Left colon (tissue), 2 donors: ENCODE measurements around the gene ITGA11. TPM values are rescaled to one million over a fixed set of nuclear protein-coding genes. Genes with fewer than 3 reads are reported as not detected.

Experiments
- ATAC-seq: fragments of 200-7000 bp; cut with Tn5 transposase; one replicate; pipeline ENCODE4 v1.9.1; 2020; ENCODE audit warnings: mild to moderate bottlenecking, moderate library complexity
- DNase-seq, 2 donors: peaks; one replicate each; pipeline ENCODE4 v3.0.0-alpha.2; 2020
- intact Hi-C, 2 donors: fragments of 100-400 bp; cut with DNase I in 1 of 2; cut with micrococcal nuclease in 1 of 2; formaldehyde crosslinking; loops; one replicate each; pipeline versions ENCODE4 v1.11.2 to v1.14.0; 2022; cut with DNase I, micrococcal nuclease
- total RNA-seq, 2 donors: library from RNA; stranded (reverse); fragmentation: NEBNext Ultra II Directional; extraction: Animal tissue kit (Norgen Biotek cat#: 25700); gene quantifications; one replicate each; pipeline ENCODE4 v1.2.1, GENCODE V29; 2021
- donor health status: DM: no; HTN: no; CAD: no.
- donor health status: DM: yes; HTN: yes; CAD: no.

Gene ITGA11
- total RNA-seq, 2 donors from 2014 or later: 1.4 to 2.4 TPM

- no peak for ATAC-seq
- no peak for DNase-seq
- intact Hi-C loops: no loop called here
Observed at GRCh38 chr15:68276668-68277067, 155.3 kb downstream of the ITGA11 start.

GRCh38 chr15:68275165-68275746 is 156.7 kb downstream of the ITGA11 start:
- intact Hi-C loops: no loop called here
- ATAC-seq (no peak), DNase-seq (no peak)

GRCh38 chr15:68274201-68274848 is 157.6 kb downstream of the ITGA11 start:
- DNase-seq (no peak), ATAC-seq (no peak)
- intact Hi-C loops: no loop called here

GRCh38 chr15:68272721-68273271 is 159.2 kb downstream of the ITGA11 start:
- ATAC-seq: no peak
- no peak for DNase-seq
- intact Hi-C loops: no loop called here

- ATAC-seq: no peak
Observed at GRCh38 chr15:68271854-68272471, 160.0 kb downstream of the ITGA11 start.

GRCh38 chr15:68268405-68268804 is 163.6 kb downstream of the ITGA11 start:
- DNase-seq: no peak
- no peak for ATAC-seq
- intact Hi-C loops: no loop called here

More at GRCh38 chr15:68271854-68272471, 160.0 kb downstream of the ITGA11 start:
- no peak for DNase-seq
- intact Hi-C loops: no loop called here

GRCh38 chr15:68265674-68266073 is 166.3 kb downstream of the ITGA11 start:
- ATAC-seq (no peak), DNase-seq (no peak)
- intact Hi-C loops: no loop called here

- ATAC-seq: no peak
Observed at GRCh38 chr15:68265081-68265480, 166.9 kb downstream of the ITGA11 start.

GRCh38 chr15:68264282-68264681 is 167.7 kb downstream of the ITGA11 start:
- no peak for ATAC-seq

More at GRCh38 chr15:68265081-68265480, 166.9 kb downstream of the ITGA11 start:
- intact Hi-C loops: no loop called here
- no peak for DNase-seq

GRCh38 chr15:68262514-68263356 is 169.2 kb downstream of the ITGA11 start:
- DNase-seq: no peak
- intact Hi-C loops: no loop called here
- no peak for ATAC-seq

More at GRCh38 chr15:68264282-68264681, 167.7 kb downstream of the ITGA11 start:
- intact Hi-C loops: no loop called here
- DNase-seq: no peak

GRCh38 chr15:68261980-68262379 is 170.0 kb downstream of the ITGA11 start:
- ATAC-seq (no peak), DNase-seq (no peak)
- intact Hi-C loops: no loop called here

- intact Hi-C loops: no loop called here
- ATAC-seq (no peak), DNase-seq (no peak)
Observed at GRCh38 chr15:68261241-68261640, 170.7 kb downstream of the ITGA11 start.

- ATAC-seq (no peak), DNase-seq (no peak)
- intact Hi-C loops: loop anchor here in 1 of 2 donors (10.0 kb wide), 1 partner anchor 125 kb away; no protein-coding TSS in a partner anchor
Observed at GRCh38 chr15:68259883-68260282, 172.1 kb downstream of the ITGA11 start.

- intact Hi-C loops: loop anchor here in 1 of 2 donors (10.0 kb wide), 1 partner anchor 126 kb away; no protein-coding TSS in a partner anchor
- ATAC-seq: no peak
- no peak for DNase-seq
Observed at GRCh38 chr15:68258692-68259091, 173.3 kb downstream of the ITGA11 start.

- ATAC-seq: peak; percentile 97
- peak; percentile 89 for DNase-seq
- intact Hi-C loops: loop anchor here in 1 of 2 donors (10.0 kb wide), 1 partner anchor 128 kb away; no protein-coding TSS in a partner anchor
Observed at GRCh38 chr15:68256675-68257450, 175.1 kb downstream of the ITGA11 start.

GRCh38 chr15:68252925-68253534 is 178.9 kb downstream of the ITGA11 start:
- no peak for DNase-seq
- intact Hi-C loops: loop anchor here in 1 of 2 donors (2.0 to 10.0 kb wide), 2 partner anchors 54 to 132 kb away; no protein-coding TSS in a partner anchor

GRCh38 chr15:68249058-68249713 is 182.8 kb downstream of the ITGA11 start:
- DNase-seq (no peak), ATAC-seq (no peak)
- intact Hi-C loops: no loop called here

More at GRCh38 chr15:68252925-68253534, 178.9 kb downstream of the ITGA11 start:
- ATAC-seq: peak; percentile 51
